ENCODE results near the gene IRGC. TPM values are rescaled to one million over a fixed set of nuclear protein-coding genes. Genes with fewer than 3 reads are reported as not detected.

The IRGC gene
- total and polyA plus RNA-seq, 9 of the 15 experiments (the other 6 are each of a cell fraction or from before 2014, with no cell fraction given) = not detected

- H4K20me1 ChIP-seq (replicated peaks; ENCODE audit: control insufficient read depth, insufficient read depth, low read length) = no peaks in the 10 kb centered on the region
- FAIRE-seq = peak; percentile 80
- H3K4me2 ChIP-seq (ENCODE audit: insufficient read depth, low read length) = no peak overlapping the region
- DNase-seq (ENCODE audit: extremely low read depth in 1 of 4, low spot score in 3 of 4) = peak in 1 of 4 experiments; percentile 33
- peaks cover 2% of the 10 kb centered on the region; the same call in 2 of the 3 replicates for H3K36me3 ChIP-seq (ENCODE audit: control insufficient read depth, insufficient read depth, low read length)
- H2AFZ ChIP-seq (ENCODE audit: low read depth, low read length) = peak overlapping the region; percentile 38; the same call in 1 of the 2 replicates
- ATAC-seq = peak; percentile 58
- ChIA-PET CTCF (ENCODE audit: low intra/inter-chr PET ratio) (interaction anchor here (1.7 kb wide), 1 partner anchor 54 kb away, joined by 8 read pairs; the partner anchor contains the start of gene PLAUR), POLR2A (interaction anchor here (0.6 to 0.9 kb wide), 2 partner anchors 24 to 41 kb away, joined by 3 to 5 read pairs; no protein-coding TSS in a partner anchor)
- H3K4me3 ChIP-seq = no peak overlapping the region
- H3K9me3 ChIP-seq (replicated peaks; ENCODE audit: control insufficient read depth, insufficient read depth, low read depth, low read length) = no peaks in the 10 kb centered on the region
- peaks cover 11 to 12% of the 10 kb centered on the region in 2 experiments; a peak in 4 of 5 replicates for H3K27me3 ChIP-seq (ENCODE audit: control insufficient read depth in 2 of 2, insufficient read depth in 2 of 2, low read length in 2 of 2)
- intact Hi-C loops (cut with micrococcal nuclease) = loop anchor here (2.0 kb wide), 1 partner anchor 55 kb away; no protein-coding TSS in a partner anchor
- 25% methylated on average over 8 of the region's 8 CpGs for WGBS (ENCODE audit: insufficient coverage, low coverage, missing lambda C conversion rate)
- H3K27ac ChIP-seq (ENCODE audit: extremely low read depth, low read depth, low read length) = no peak overlapping the region
- in situ Hi-C loops (cut with MboI) = no loop called here
- H3K4me1 ChIP-seq (replicated peaks in 1 of 2; ENCODE audit: control insufficient read depth in 2 of 2, insufficient read depth in 2 of 2, low read length in 2 of 2) = peaks cover 0 to 16% of the 10 kb centered on the region in 2 experiments; a peak in 2 of 5 replicates
- no peaks in the 10 kb centered on the region for H3K79me2 ChIP-seq (ENCODE audit: control insufficient read depth, insufficient read depth, low read length)
- no peak overlapping the region for H3K9ac ChIP-seq (ENCODE audit: insufficient read depth in 1 of 2, low read depth in 2 of 2, low read length in 2 of 2)
- BruUV-seq (replicated peaks) = no TSS peak
- no peaks in the 10 kb centered on the region for H3K9me1 ChIP-seq (ENCODE audit: control insufficient read depth, insufficient read depth, low read length)
- TF ChIP-seq, protein P1, sequence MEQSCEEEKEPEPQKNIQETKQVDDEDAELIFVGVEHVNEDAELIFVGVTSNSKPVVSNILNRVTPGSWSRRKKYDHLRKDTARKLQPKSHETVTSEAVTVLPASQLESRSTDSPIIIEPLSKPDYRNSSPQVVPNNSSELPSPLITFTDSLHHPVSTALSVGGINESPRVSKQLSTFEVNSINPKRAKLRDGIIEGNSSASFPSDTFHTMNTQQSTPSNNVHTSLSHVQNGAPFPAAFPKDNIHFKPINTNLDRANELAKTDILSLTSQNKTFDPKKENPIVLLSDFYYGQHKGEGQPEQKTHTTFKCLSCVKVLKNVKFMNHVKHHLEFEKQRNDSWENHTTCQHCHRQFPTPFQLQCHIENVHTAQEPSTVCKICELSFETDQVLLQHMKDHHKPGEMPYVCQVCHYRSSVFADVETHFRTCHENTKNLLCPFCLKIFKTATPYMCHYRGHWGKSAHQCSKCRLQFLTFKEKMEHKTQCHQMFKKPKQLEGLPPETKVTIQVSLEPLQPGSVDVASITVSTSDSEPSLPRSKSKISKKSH (CRISPR knock-in tag; IDR thresholded peaks at IDR 0.05) = no peak
- TF ChIP-seq TAF9B (IDR thresholded peaks at IDR 0.05; ENCODE audit: partially characterized antibody) = no peak
- TF ChIP-seq ZNF3 (CRISPR knock-in tag; IDR thresholded peaks at IDR 0.05) = no peak
- TF ChIP-seq ZFP30 (CRISPR knock-in tag; IDR thresholded peaks at IDR 0.05; ENCODE audit: borderline replicate concordance) = no peak
- TF ChIP-seq MTA1 (IDR thresholded peaks at IDR 0.05; ENCODE audit: borderline replicate concordance) = no peak
- TF ChIP-seq CLOCK (CRISPR knock-in tag; IDR thresholded peaks at IDR 0.05; ENCODE audit: borderline replicate concordance) = no peak
- TF ChIP-seq RAD21 (CRISPR knock-in tag; conservative IDR thresholded peaks at IDR 0.05 in 1 of 2, IDR thresholded peaks at IDR 0.05 in 1 of 2) = peak; percentile 43 to 56
- no peak for TF ChIP-seq ZNF347 (CRISPR knock-in tag; IDR thresholded peaks at IDR 0.05; ENCODE audit: low read depth)
- TF ChIP-seq NFIX (CRISPR knock-in tag; IDR thresholded peaks at IDR 0.05; ENCODE audit: low read depth) = no peak
- no peak for TF ChIP-seq SRSF3 (IDR thresholded peaks at IDR 0.05; ENCODE audit: insufficient read depth, low read length)
- 0 out of 2 replicates have a peak, but pooled peaks have one; percentile 27 for TF ChIP-seq DEAF1 (CRISPR knock-in tag; IDR thresholded peaks at IDR 0.05)
- TF ChIP-seq, protein P2, sequence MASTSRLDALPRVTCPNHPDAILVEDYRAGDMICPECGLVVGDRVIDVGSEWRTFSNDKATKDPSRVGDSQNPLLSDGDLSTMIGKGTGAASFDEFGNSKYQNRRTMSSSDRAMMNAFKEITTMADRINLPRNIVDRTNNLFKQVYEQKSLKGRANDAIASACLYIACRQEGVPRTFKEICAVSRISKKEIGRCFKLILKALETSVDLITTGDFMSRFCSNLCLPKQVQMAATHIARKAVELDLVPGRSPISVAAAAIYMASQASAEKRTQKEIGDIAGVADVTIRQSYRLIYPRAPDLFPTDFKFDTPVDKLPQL (IDR thresholded peaks at IDR 0.05; ENCODE audit: extremely low read depth, insufficient read length) = no peak
- peak; percentile 85 for TF ChIP-seq ZNF384 (IDR thresholded peaks at IDR 0.05; ENCODE audit: low read depth, low read length)
- no peak for TF ChIP-seq SRSF9 (IDR thresholded peaks at IDR 0.05; ENCODE audit: borderline replicate concordance, low read depth, low read length)
- TF ChIP-seq TEAD2 (tag; IDR thresholded peaks at IDR 0.05) = no peak
Observed at GRCh38 chr19:43723588-43723987, 7.7 kb downstream of the IRGC start.

All from K562 (cell line).